ACC112 (cell line): Measurements from ENCODE around the gene INTS6L.

ENCODE experiments used
- H2AFZ ChIP-seq: fragments of 200-600 bp; sonication (generic); one replicate; pipeline ENCODE4 v1.6.0; 2017; ENCODE audit warnings: antibody characterized with exemption, low read length; ENCODE audit not compliant: unreplicated experiment
- H3K27ac ChIP-seq: fragments of 200-600 bp; sonication (generic); 2 replicates; pipeline ENCODE4 v1.5.1; 2014; ENCODE audit warnings: low read depth, mild to moderate bottlenecking, antibody characterized with exemption, low read length, moderate library complexity
- H3K27me3 ChIP-seq: fragments of 200-600 bp; sonication (generic); 2 replicates; pipeline ENCODE4 v1.6.1; 2014; ENCODE audit warnings: mild to moderate bottlenecking, antibody characterized with exemption, low read length, moderate library complexity, mixed read lengths; ENCODE audit not compliant: insufficient read depth
- H3K36me3 ChIP-seq: fragments of 200-600 bp; sonication (generic); 2 replicates; pipeline ENCODE4 v1.6.1; 2016; ENCODE audit warnings: mild to moderate bottlenecking, antibody characterized with exemption, low read length, moderate library complexity, mixed read lengths; ENCODE audit not compliant: insufficient read depth
- H3K4me1 ChIP-seq: fragments of 200-600 bp; sonication (generic); one replicate; pipeline ENCODE4 v1.6.1; 2016; ENCODE audit warnings: low read length, mixed read lengths; ENCODE audit not compliant: insufficient read depth, unreplicated experiment, control insufficient read depth
- H3K4me3 ChIP-seq: fragments of 200-600 bp; sonication (generic); 2 replicates; pipeline ENCODE4 v1.5.1; 2014; ENCODE audit warnings: mild to moderate bottlenecking, low read depth, low read length
- H3K79me2 ChIP-seq: fragments of 200-600 bp; sonication (generic); one replicate; pipeline ENCODE4 v1.6.0; 2016; ENCODE audit warnings: low read length; ENCODE audit not compliant: control insufficient read depth, unreplicated experiment, insufficient read depth

The INTS6L gene

GRCh38 chrX:135522878-135523693 lies 2.6 kb downstream of the INTS6L start:
- Histone ChIP-seq H3K79me2 (peaks cover 4% of the 10 kb centered on the region), H3K27ac (peak overlapping the region; percentile 79), H3K27me3 (no peaks in the 10 kb centered on the region), H2AFZ (no peak overlapping the region), H3K4me3 (peak overlapping the region; percentile 80), H3K36me3 (no peaks in the 10 kb centered on the region), H3K4me1 (peaks cover 10% of the 10 kb centered on the region)

DNA sequence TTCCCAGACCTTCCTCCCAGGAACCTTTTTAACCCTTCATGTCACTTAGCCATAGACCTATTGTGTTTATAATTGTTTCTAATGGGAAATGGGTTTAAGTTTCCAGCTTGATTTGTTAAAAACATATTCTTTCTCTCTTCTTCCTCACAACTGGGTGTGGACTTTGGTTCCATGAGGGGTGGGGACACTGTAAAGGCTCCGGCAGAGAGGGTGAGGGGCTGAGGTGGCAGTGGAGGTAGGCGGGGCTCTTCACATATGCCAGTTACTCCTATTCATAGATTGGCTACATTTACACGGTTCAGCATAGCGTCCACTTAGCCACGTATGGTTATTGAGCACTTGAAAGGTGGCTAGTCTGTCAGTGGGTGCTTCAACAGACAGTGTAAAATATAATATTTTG lies 7.8 kb downstream of the INTS6L start:
- H3K79me2 ChIP-seq, result peaks cover 4% of the 10 kb centered on the region
- H3K4me1 ChIP-seq, result peaks cover 10% of the 10 kb centered on the region
- H2AFZ ChIP-seq, result no peak overlapping the region
- no peaks in the 10 kb centered on the region for H3K27me3 ChIP-seq
- no peaks in the 10 kb centered on the region for H3K36me3 ChIP-seq
- no peak overlapping the region for H3K27ac ChIP-seq
- no peak overlapping the region for H3K4me3 ChIP-seq

DNA sequence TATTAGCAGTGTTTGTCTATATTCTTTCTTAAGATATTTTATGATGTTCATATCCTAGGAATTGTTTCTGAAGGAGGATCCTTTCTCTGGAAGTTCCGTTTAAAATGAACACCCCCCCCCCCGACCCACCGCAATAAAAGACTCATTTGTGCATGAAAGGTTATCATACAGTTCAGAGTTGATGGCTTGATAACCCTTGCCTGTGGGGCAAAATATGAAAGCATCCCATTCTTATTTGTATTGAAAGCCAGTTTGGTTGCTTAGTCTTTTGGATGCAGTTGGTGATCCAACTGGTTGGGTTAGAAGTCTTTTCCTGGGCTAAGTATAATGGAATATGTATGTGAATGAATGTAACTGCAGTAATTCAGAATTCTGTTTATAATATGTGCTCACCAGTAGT lies 8.3 kb downstream of the INTS6L start:
- H3K27me3 ChIP-seq, result no peaks in the 10 kb centered on the region

GRCh38 chrX:135530097-135530496 lies 9.6 kb downstream of the INTS6L start:
- Histone ChIP-seq H3K4me3 (no peak overlapping the region), H3K79me2 (peaks cover 2% of the 10 kb centered on the region)

More for the DNA sequence above, 8.3 kb downstream of the INTS6L start:
- H3K36me3 ChIP-seq, result no peaks in the 10 kb centered on the region
- peaks cover 4% of the 10 kb centered on the region for H3K79me2 ChIP-seq
- H3K4me1 ChIP-seq, result peaks cover 10% of the 10 kb centered on the region
- H2AFZ ChIP-seq, result no peak overlapping the region
- H3K4me3 ChIP-seq, result no peak overlapping the region
- no peak overlapping the region for H3K27ac ChIP-seq

GRCh38 chrX:135531813-135532212 lies 11.4 kb downstream of the INTS6L start:
- Histone ChIP-seq H2AFZ (no peak overlapping the region), H3K27ac (no peak overlapping the region), H3K79me2 (no peaks in the 10 kb centered on the region), H3K4me1 (no peaks in the 10 kb centered on the region), H3K36me3 (no peaks in the 10 kb centered on the region), H3K4me3 (no peak overlapping the region), H3K27me3 (no peaks in the 10 kb centered on the region)

More at GRCh38 chrX:135530097-135530496, 9.6 kb downstream of the INTS6L start:
- Histone ChIP-seq H2AFZ (no peak overlapping the region), H3K27me3 (no peaks in the 10 kb centered on the region), H3K27ac (no peak overlapping the region), H3K36me3 (no peaks in the 10 kb centered on the region), H3K4me1 (peaks cover under 1% of the 10 kb centered on the region)

DNA sequence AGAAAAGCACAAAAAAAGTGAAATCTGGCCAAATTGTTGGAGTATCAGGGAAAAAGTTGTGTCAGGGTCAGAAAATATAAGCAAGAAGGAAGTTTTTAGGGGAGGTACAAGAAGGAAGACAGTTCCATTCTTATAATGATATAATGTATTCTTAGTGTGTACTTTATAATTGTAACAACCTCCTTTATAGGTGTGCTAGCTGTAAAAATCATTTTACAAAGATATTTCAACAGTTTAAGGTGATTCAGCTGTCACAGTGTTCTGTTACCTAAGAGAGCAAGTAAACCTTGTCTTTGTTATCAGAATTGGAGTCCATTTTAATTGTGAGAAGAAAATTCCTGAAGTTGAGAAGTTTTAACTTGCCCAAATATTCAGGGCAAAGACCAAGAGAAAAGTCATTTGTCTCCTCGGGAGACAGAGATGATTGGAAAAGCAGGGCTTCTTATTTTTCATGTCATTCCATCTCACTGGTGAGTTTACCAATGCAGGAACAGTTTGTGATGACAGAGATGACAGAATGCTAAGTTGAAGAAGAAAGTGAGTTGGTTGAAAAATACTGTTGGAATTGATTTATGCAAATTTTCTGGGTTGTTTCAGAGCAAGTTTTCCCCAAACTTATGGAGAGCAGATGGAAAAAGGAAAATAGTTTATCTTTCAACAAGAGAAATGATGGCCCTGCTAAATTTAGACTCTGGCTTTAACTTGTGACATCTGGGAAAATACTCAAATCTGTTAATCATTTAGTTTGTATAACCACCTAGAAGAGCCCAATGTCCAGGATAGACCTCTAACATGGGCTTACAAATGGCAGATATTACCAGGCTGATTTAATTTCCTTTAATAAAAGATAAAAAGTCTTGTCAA lies 14.8 kb downstream of the INTS6L start:
- H3K4me3 ChIP-seq, result no peak overlapping the region
- no peaks in the 10 kb centered on the region for H3K27me3 ChIP-seq
- H3K4me1 ChIP-seq, result no peaks in the 10 kb centered on the region
- H2AFZ ChIP-seq, result no peak overlapping the region
- no peak overlapping the region for H3K27ac ChIP-seq
- H3K79me2 ChIP-seq, result no peaks in the 10 kb centered on the region
- H3K36me3 ChIP-seq, result no peaks in the 10 kb centered on the region

- Histone ChIP-seq H2AFZ (no peak overlapping the region), H3K4me3 (no peak overlapping the region), H3K36me3 (no peaks in the 10 kb centered on the region), H3K27ac (no peak overlapping the region), H3K79me2 (no peaks in the 10 kb centered on the region), H3K27me3 (no peaks in the 10 kb centered on the region), H3K4me1 (no peaks in the 10 kb centered on the region)
Observed at GRCh38 chrX:135536877-135537276, 16.4 kb downstream of the INTS6L start.

- Histone ChIP-seq H3K79me2 (no peaks in the 10 kb centered on the region), H3K4me3 (no peak overlapping the region), H3K36me3 (no peaks in the 10 kb centered on the region), H3K27ac (no peak overlapping the region), H2AFZ (no peak overlapping the region), H3K27me3 (no peaks in the 10 kb centered on the region), H3K4me1 (no peaks in the 10 kb centered on the region)
Observed at GRCh38 chrX:135541351-135541750, 20.9 kb downstream of the INTS6L start.

DNA sequence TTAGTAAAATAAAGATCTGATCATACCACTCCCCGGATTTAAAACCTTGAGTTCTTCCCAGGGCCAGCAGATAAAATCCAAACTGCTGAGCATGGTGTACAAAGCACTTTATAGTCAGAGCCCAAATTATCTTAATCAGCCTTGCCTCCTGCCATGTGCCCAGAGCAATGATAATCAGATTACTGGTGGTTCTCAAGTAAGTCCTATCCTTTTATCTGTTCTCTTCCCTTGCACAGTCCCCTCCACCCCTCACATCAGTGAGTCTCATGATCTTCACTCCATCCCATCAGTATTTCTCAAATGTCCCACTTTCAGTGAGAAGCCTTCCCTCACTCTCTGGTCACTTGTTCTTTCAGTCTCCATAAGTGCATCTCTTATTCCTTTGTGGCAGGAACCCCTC lies 22.7 kb downstream of the INTS6L start:
- no peak overlapping the region for H3K27ac ChIP-seq
- H2AFZ ChIP-seq, result no peak overlapping the region
- H3K27me3 ChIP-seq, result no peaks in the 10 kb centered on the region
- no peaks in the 10 kb centered on the region for H3K4me1 ChIP-seq
- H3K4me3 ChIP-seq, result no peak overlapping the region
- H3K79me2 ChIP-seq, result no peaks in the 10 kb centered on the region
- no peaks in the 10 kb centered on the region for H3K36me3 ChIP-seq

- Histone ChIP-seq H3K4me3 (no peak overlapping the region), H3K79me2 (no peaks in the 10 kb centered on the region), H3K4me1 (no peaks in the 10 kb centered on the region), H2AFZ (no peak overlapping the region), H3K36me3 (no peaks in the 10 kb centered on the region), H3K27me3 (no peaks in the 10 kb centered on the region), H3K27ac (no peak overlapping the region)
Observed at GRCh38 chrX:135543924-135544323, 23.5 kb downstream of the INTS6L start.
